AG04449 (cell line): ENCODE measurements around the gene NTRK3.

ENCODE experiments used
- CTCF ChIA-PET: fragments of 350-600 bp; formaldehyde crosslinking; extraction: SDS; loops from one replicate; lab custom pipeline; 2021; ENCODE audit warnings: antibody characterized with exemption; lab: Yijun Ruan, JAX
- POLR2A ChIA-PET: fragments of 400-600, 350-600 bp; formaldehyde crosslinking; extraction: SDS; loops from one replicate; lab custom pipeline; 2020; ENCODE audit warnings: antibody characterized with exemption, inconsistent platforms; lab: Yijun Ruan, JAX
- DNase-seq: peaks from one replicate; pipeline ENCODE4 v3.0.0-alpha.2; 2010; ENCODE audit warnings: low read depth, low spot score
- H3K4me3 ChIP-seq: 2 replicates; pipeline ENCODE4 v1.5.1; 2011; ENCODE audit warnings: low read depth, mild to moderate bottlenecking, control low read depth, low read length
- CTCF ChIP-seq: IDR thresholded peaks from one replicate; pipeline ENCODE4 v1.5.1; 2011; ENCODE audit warnings: mild to moderate bottlenecking, moderate library complexity, low read length, control low read depth, inconsistent platforms; ENCODE audit not compliant: insufficient read depth; ENCODE audit errors: missing control alignments

The NTRK3 gene

GRCh38 chr15:87943626-87944025 lies 312.9 kb downstream of the NTRK3 start:
- ChIA-PET POLR2A (no interaction called here), CTCF (interaction anchor here (0.6 kb wide), 1 partner anchor 457 kb away, joined by 3 read pairs; no protein-coding TSS in a partner anchor)
- TF ChIP-seq CTCF, result no peak
- H3K4me3 ChIP-seq, result no peak overlapping the region
- no peak for DNase-seq

- DNase-seq, result no peak
- ChIA-PET CTCF (no interaction called here), POLR2A (no interaction called here)
- no peak for TF ChIP-seq CTCF
- H3K4me3 ChIP-seq, result no peak overlapping the region
Observed at GRCh38 chr15:87942316-87942715, 314.2 kb downstream of the NTRK3 start.

GRCh38 chr15:87941606-87942005 lies 314.9 kb downstream of the NTRK3 start:
- CTCF ChIA-PET, result no interaction called here
- no peak for DNase-seq
- TF ChIP-seq CTCF, result no peak
- H3K4me3 ChIP-seq, result no peak overlapping the region
- POLR2A ChIA-PET, result no interaction called here

- no peak for DNase-seq
- H3K4me3 ChIP-seq, result no peak overlapping the region
- ChIA-PET CTCF (no interaction called here), POLR2A (no interaction called here)
- no peak for TF ChIP-seq CTCF
Observed at GRCh38 chr15:87940768-87941167, 315.8 kb downstream of the NTRK3 start.

- CTCF ChIA-PET, result no interaction called here
Observed at GRCh38 chr15:87939848-87940457, 316.6 kb downstream of the NTRK3 start.

GRCh38 chr15:87938031-87938430 lies 318.5 kb downstream of the NTRK3 start:
- CTCF ChIA-PET, result no interaction called here
- DNase-seq, result no peak
- no peak for TF ChIP-seq CTCF
- POLR2A ChIA-PET, result no interaction called here
- no peak overlapping the region for H3K4me3 ChIP-seq

More at GRCh38 chr15:87939848-87940457, 316.6 kb downstream of the NTRK3 start:
- POLR2A ChIA-PET, result no interaction called here
- H3K4me3 ChIP-seq, result no peak overlapping the region
- no peak for DNase-seq
- no peak for TF ChIP-seq CTCF
